Hematopoietic multipotent progenitor cell treated with erythropoietin and hydrocortisone succinate and interleukin-3 and kit ligand, for 15 days (in vitro differentiated cells): ENCODE measurements around the gene UBE3B.
A peak's percentile ranks its signal among the peaks of the same experiment; 100 is the strongest.
"Not testable (repeated sequence)": the region's sequence is repeated elsewhere in the genome, so short reads cannot be mapped to it uniquely, and the experiment has no call there.

Experiments
- DNase-seq: peaks from one replicate; pipeline ENCODE4 v3.0.0-alpha.2; 2015; ENCODE audit warnings: low spot score

Gene UBE3B

GRCh38 chr12:109477185-109477962 lies at the start of gene UBE3B, which contains the start of gene KCTD10:
UBE3B (plus strand) TSS chr12:109477634; CDS start chr12:109483552, 5,918 bp downstream.
KCTD10 (minus strand) TSS chr12:109477300; CDS start chr12:109477262, 38 bp downstream.
- peak; percentile 91 for DNase-seq

- DNase-seq, result peak; percentile 77
Measured at GRCh38 chr12:109428037-109428629, 49.3 kb upstream of the UBE3B start.

GRCh38 chr12:109428804-109429203 lies 48.6 kb upstream of the UBE3B start:
- DNase-seq, result not testable (repeated sequence)

DNA sequence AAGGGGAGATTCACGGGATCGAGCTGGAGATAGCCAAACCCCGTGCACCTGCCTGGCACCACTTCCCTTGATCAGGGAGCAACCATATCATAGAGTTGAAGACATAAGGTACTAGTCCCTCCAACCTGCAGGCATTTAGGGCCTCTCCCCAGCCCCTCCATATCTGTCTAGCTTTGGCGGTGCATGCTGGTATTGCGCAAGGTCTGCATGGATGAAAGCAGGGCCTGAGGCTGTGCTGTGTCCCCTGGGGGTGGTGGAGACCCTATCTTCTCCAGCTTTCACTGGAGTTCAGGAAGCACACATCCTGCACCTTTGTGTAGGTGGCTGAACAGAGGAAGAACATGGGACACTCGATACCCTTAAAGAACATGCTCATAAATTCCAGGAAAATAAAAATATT lies 47.2 kb upstream of the UBE3B start:
- DNase-seq, result no peak

GRCh38 chr12:109432431-109432830 lies 45.0 kb upstream of the UBE3B start:
- no peak for DNase-seq

DNA sequence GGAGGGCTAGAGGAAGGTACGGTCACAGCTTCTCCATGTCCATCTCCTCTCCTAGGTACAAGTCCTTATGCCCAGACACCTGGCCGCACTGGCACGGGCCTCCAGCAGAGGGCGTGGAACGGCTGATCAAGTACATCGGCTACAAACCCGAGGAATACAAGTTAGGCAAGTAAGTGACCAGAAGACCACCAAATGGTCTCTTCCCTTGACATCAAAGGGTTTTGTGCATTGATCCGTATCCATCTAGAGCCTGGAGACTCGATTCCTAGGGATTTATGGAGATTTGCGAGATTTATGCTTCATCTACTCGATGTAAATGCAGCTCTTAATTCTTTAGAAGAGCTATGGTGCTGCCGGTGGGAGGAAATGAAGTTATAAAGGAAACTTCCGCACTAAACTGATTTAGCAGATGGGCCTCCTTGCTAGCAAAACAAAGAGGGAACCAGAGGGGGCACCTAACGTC lies 44.6 kb upstream of the UBE3B start:
- DNase-seq, result peak; percentile 55

DNA sequence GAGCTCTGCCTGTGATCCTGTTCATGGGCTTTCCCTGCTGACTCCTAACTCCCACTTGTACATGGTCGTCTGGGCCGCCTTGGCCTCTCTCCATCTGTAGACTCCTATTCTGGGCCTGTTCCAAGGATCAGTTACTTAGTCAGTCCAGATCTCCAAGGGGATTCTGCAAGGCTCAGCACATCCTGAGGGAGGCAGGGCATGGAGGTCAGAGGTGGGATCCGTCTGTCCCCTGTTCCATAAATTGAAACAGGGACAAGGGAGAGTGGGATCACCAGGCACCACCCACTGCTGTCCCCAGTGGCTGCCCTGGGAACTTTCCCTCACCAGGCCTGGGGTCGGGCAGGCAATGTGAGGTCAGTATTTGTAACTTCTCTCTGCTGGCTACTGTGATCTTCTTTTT lies 43.8 kb upstream of the UBE3B start:
- DNase-seq, result no peak

GRCh38 chr12:109434582-109434981 lies 42.9 kb upstream of the UBE3B start:
- DNase-seq, result no peak

GRCh38 chr12:109435428-109436187 lies 41.8 kb upstream of the UBE3B start:
- DNase-seq, result no peak

DNA sequence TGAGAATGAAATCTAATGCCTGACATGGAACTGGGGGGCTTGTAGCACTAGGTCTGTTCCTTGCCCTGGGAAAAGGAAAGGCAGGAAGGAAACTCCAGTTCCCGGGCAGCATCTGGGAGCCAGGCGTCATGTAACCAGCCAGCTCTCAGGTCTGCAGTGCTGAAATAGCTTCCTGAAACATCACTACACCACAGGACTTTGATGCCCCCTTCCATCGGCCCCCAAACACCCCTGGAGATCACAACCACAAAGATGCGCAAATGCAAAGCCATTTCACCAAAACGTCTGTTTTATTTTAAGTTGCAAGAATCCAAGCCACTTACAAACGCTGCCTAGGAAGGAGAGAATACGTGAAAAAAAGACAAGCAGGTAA lies 41.3 kb upstream of the UBE3B start:
- no peak for DNase-seq

DNA sequence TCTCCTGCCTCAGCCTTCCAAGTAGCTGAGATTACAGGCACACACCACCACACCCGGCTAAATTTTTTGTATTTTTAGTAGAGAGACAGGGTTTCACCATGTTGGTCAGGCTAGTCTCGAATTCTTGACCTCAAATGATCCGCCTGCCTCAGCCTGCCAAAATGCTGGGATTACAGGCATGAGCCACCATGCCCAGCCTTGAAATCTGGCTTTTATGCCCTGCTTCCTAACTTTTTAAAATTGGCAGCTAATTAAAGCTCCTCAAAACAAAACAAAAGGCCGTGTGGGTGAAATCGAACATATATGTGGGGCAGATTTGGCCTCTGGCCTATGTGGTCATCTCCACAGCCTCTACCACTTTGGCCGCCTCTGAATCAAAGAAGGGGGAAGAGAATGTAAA lies 38.3 kb upstream of the UBE3B start:
- no peak for DNase-seq

DNA sequence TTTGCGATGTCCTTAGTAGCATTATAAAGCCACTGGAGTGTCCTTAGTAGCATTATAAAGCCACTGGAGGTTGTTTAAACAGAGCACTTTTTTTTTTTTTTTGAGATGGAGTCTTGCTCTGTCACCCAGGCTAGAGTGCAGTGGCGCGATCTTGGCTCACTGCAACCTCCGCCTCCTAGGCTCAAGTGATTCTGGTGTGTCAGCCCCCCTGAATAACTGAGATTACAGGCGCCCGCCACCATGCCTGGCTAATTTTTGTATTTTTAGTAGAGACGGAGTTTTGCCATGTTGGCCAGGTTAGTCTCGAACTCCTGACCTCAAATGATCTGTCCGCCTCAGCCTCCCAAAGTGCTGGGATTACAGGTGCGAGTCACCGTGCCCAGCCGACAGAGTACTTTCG lies 37.5 kb upstream of the UBE3B start:
- not testable (repeated sequence) for DNase-seq

DNA sequence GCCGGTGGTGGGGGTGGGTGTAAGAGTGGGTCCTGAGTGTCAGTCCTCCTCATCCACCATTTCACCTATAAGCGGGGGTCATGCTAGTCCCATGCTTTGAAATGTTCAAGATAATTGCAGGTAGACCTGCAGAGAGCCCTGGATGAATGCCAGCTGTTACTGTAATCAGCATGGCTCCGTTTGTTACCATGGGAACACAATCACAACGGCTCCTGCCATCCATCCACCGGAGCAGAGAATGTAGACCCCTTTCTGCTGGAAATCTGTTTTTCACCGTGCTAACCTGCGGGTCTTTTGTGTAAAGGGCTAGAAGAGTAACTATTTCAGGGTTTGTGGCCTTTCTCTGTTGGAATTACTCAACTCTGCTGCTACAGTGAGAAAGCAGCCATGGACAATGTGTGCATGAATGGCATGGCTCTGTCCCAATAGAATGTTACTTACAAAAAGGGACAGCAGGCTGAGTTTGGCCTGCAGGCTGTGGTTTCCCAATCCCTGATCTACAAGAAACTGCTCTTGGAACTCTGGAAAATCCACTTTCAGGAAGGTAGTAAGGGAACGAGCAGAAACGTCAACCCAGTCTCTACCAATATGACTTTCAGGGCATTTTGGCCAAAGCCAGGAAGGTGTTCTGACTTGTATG lies 36.5 kb upstream of the UBE3B start:
- DNase-seq, result no peak

DNA sequence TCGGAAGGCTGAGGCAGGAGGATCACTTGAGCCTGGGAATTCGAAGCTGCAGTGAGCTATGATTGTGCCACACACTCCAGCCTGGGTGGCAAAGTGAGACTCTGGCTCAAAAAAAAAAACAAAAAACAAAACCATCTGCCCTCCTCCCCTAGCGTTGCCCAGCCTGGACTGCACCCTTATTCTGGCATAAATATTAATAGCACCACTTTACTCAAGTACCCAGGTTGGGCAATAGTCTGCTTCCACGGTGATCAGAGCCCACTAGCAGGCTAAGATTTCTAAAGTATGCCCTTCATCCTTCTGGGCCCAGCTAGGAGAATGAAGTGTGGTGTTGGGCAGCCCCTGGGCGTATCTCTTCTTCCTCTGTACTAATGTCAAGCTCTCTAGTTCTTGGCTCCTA lies 33.6 kb upstream of the UBE3B start:
- DNase-seq, result no peak

GRCh38 chr12:109444259-109444658 lies 33.2 kb upstream of the UBE3B start:
- DNase-seq, result no peak

DNA sequence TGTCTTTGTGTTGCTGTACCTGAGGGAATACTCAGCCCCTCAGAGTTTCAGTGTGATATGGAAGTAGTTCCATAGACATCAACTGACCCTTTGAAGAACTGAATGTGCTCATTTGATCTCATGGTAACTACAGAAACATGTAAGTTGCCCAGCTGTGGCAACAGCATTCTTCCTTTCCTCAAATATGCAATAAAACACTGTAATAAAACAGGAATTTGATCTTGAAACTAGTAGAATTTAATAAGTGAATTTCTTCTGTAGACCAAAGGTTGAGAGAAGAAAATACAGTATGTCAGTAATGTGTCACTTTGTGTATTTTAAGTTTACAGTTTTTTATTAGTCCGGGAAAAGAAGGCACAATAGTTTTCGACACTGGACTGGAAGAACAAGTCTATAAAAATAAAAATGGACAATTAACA lies 32.2 kb upstream of the UBE3B start:
- no peak for DNase-seq

DNA sequence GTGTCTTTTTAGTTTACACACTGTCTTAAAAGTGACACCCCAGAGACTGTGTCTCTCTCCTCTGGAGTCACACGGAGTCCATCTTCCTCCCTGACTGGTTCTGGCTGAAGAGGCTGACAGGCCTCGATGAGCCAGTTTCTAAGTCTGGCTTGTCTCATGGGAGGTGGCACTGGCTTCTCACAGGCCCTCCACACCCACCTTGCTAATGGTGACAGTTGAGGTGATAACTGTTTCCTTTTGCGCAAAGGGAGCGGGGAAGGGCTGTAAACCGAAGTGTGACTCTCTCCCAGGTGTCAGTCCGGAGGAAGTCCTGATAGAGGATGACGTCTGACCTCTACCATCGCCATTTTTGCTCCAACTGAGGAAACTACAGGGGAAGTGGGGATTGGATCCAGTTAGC lies 30.6 kb upstream of the UBE3B start:
- DNase-seq, result no peak

DNA sequence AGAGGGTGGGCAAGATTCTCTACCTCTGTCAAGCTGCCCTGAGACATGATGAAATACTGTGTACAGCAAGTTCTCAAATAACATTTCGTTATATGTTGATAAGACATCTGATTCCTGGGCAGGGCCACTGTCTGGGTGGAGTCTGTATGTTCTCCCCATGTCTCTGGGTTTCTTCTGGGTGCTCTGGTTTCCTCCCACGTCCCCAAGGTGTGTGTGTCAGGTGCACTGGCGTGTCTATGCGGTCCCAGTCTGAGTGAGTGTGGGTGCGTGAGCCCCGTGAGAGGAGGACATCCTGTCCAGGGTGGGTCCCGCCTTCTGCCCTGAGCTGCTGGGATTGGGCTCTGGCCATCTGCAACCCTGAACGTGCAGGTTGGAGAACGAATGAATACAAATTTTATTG lies 30.0 kb upstream of the UBE3B start:
- no peak for DNase-seq

DNA sequence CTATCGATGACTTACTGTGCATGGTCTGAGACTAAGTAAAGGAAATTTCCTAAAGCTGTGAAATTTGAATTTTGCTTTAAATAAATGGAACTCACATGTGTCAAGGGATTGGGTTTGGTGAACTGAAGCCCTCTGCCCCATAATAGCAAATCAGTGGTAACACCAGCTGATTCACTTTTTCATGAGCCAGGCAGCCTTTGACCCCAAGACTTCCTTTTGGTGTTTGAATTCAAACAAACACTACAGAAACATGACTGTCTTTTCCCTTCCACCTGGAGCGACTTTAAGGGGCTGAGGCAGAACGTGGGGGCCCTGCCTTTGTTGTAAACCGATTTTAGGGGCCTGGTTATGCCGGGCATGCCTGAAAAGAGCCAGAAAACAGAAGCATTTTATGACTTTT lies 29.2 kb upstream of the UBE3B start:
- no peak for DNase-seq

DNA sequence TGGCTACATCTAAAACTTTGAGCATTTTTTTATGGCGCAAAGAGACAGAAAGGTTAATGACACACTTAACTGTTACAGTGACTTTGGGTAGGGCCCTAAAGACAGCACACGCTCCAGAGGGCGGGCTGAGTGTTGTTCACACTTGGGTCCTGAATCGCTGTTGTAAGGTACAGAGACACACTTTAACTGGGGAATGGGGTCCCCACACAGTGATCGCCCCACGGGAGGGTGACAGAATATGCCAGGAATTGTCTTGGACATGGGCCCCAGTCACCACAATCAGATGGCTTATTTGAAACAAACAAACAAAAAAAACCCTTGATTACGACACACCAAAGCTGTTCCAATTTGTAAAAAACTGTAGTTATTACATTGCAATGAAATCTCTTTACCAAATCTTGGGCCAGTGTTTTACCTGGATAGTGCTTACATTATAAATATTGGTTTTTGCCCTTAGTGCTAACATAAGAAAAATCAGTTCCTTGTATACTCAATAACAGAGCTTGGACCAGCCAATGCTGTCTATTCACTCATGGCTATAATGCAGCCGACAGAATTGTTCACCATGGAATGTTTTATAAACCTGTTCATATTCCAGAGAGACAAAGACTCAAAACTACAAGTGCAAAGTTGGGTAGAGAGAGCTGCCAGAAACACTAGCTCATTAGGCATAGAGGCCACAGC lies 28.6 kb upstream of the UBE3B start:
- no peak for DNase-seq

- DNase-seq, result no peak
Measured at GRCh38 chr12:109449845-109450532, 27.4 kb upstream of the UBE3B start.
